Measurements from ENCODE around the gene LRMDA.

DNA sequence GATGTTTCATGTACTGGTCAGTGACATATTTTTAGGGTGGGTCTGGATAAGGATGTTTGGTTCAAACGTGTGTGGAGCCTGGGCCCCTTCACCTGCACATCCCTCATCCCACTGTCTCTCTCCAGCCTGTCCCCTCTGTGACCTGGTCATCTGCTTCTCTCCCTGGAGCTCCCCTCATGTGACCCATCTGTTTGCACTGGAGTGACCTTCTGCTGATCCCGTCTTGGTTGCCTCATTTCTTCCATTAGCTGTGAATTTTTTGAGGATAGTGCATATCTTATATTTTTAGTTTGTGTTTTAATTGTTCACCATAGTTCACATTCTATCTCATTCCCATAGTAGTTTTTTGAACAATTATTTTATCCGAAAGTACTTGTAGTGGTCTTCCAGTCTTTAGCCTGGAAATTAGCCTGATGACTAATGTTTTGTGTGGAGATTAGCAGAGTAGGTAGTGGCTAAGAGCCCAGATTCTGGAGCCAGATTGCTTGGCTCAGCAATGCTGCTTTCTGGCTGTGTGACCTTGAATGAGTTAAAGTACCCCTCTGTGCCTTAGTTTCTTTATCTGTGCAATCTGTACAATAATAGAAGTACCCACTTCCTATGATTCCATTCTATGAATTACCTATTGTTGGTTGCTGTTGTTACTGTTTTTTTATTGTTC lies 224.5 kb downstream of the LRMDA start:
- TF ChIP-seq POLR2A (IDR thresholded peaks at IDR 0.05) = no peak
- TF ChIP-seq CTCF (IDR thresholded peaks at IDR 0.05) = no peak
